GM21619 (cell line): ENCODE results near the gene FBP1.

Experiments used
- ATAC-seq: cut with Tn5 transposase; IDR thresholded peaks from one replicate; pipeline ENCODE4 v1.9.1; 2021; ENCODE audit not compliant: unreplicated experiment

Gene FBP1

GRCh38 chr9:94657021-94657725 is 17.9 kb upstream of the FBP1 start:
- ATAC-seq = no peak

- peak; percentile 97 for ATAC-seq
Measured at GRCh38 chr9:94656200-94656599, 16.9 kb upstream of the FBP1 start.

GRCh38 chr9:94655739-94656138 is 16.4 kb upstream of the FBP1 start:
- no peak for ATAC-seq

- no peak for ATAC-seq
Measured at GRCh38 chr9:94654165-94654894, 15.0 kb upstream of the FBP1 start.

DNA sequence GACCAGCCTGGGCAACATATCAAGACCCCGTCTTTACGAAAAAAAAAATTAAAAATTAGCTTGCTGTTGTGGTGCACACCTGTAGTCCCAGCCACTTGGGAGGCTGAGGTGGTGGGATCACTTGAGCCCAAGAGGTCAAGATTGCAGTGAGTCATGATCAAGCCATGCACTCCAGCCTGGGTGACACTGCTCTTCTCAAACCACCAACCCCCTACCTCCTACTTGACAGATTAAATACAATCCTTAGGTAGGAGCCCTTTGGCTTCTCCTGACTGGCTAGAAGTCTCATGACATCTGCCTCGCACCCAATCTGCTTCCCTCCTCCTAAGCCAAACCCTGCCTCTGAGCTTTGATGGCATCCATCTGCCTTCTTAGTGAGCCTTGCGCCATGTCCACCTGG is 11.6 kb upstream of the FBP1 start:
- ATAC-seq = no peak

- no peak for ATAC-seq
Measured at GRCh38 chr9:94649100-94649819, 9.9 kb upstream of the FBP1 start.

DNA sequence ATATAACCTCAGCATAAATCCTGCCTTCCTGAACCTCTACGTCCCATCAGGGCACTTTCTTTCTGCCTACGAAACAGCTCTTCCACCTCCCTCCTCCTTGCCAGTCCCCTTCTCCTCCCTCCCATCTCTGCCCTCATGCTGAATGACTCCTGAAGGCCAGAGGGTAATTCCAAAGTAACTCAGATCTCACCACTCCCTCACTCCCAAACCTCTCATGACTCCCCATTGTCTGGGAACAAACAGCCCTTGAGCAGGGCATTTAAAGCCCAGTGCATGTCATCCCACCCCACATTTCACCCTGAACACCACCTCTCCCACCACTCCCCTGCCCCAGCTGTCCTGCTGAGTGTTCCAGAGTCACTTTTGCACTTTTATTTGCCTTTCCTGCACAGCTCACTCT is 8.9 kb upstream of the FBP1 start:
- no peak for ATAC-seq

- no peak for ATAC-seq
Measured at GRCh38 chr9:94645901-94646300, 6.6 kb upstream of the FBP1 start.

DNA sequence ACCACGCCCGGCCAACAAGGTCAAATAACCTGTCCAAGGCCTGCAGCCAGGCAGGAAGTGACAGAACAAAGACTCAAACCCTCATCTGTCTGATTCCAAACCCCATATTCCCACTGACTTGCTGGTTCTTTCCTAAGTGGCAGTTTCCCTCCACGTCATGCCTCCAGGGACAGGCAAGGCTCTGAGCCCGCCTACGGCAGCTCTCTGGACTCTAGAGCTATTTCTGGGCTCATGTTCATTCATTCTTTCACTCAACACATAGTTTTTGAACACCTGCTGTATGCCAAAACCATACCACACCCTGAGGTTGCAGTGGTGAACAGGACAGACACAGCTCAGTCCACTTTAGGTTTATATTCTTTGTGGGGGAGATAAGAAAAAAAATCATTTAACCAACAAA is 5.2 kb upstream of the FBP1 start:
- ATAC-seq = no peak

- ATAC-seq = no peak
Measured at GRCh38 chr9:94643741-94644140, 4.4 kb upstream of the FBP1 start.

GRCh38 chr9:94643176-94643575 is 3.9 kb upstream of the FBP1 start:
- no peak for ATAC-seq

DNA sequence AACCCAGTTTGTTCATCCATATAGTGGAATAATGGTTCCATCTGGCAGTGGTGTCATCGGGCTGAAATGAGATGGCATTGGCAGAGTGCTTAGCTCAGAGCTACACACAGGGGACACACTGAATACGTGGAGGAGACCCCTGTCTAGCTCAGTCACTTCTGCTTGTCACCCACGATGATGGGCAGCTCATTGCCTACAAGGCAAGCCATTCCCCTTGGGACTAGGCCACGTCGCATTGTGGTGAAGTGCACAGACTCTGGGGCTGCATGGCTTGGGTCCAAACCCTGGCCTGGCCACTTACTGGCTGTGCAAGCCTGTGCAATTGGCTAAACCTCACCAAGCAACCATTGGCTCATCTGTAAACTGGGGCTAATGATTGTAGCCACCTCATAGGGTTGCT is 3.2 kb upstream of the FBP1 start:
- no peak for ATAC-seq

DNA sequence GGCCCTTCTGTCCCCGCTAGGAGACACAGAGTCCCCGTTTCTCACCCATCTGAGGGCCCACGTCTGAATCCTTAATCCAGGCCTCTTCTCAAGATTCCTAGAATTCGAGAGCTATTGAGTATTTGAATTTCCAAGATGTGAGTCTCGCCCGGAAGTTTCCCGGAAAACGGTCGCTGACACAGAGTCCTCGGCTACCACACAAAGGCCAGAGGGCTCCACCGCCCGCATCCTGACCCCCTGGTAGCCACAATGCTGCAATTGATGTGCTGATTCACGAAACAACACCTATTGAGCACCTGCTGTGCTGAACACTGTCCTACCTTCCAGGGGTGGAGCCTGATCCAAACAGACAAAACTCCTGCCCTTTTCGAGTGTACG is 670 bp upstream of the FBP1 start:
- ATAC-seq = no peak

DNA sequence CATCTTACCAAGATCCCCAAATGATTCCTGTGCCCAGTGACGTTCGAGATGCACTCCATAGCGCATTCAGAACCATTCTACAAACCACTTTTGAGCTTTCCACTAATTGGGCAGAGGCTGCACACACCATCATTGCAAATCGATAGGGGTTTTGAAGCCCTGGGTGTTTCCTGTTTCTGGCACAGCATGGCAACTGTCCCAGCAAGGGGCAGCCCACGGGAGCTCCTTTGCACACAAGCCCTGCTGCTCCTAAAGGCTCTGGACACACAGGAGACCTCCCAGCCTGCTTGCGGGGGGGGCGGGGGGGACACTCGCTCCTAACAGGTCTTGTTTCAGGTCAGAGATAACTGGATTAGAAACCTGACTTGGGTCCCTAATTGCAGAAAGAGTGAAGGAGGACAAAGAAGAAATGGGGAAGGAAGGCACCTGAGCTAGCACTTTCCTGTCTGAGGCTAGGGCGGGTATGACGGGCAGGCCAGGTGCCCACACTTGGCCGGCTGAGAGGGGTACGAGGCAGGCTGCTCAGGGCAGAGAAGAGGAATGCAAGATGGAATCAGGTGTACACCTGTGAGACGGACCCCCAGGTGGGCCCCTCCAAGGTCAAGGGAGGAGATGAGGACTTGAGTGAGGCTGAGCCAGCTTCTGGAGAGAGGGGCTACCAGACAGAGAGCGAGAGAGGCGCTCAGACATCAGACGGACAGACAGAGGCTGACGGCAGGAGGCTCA is 820 bp downstream of the FBP1 start:
- no peak for ATAC-seq

- ATAC-seq = no peak
Measured at GRCh38 chr9:94632737-94633136, 6.6 kb downstream of the FBP1 start.

- no peak for ATAC-seq
Measured at GRCh38 chr9:94631599-94631998, 7.7 kb downstream of the FBP1 start.

GRCh38 chr9:94630833-94631232 is 8.5 kb downstream of the FBP1 start:
- no peak for ATAC-seq

GRCh38 chr9:94630281-94630680 is 9.0 kb downstream of the FBP1 start:
- ATAC-seq = no peak

- no peak for ATAC-seq
Measured at GRCh38 chr9:94627287-94627686, 12.0 kb downstream of the FBP1 start.

- no peak for ATAC-seq
Measured at GRCh38 chr9:94625835-94626234, 13.5 kb downstream of the FBP1 start.

DNA sequence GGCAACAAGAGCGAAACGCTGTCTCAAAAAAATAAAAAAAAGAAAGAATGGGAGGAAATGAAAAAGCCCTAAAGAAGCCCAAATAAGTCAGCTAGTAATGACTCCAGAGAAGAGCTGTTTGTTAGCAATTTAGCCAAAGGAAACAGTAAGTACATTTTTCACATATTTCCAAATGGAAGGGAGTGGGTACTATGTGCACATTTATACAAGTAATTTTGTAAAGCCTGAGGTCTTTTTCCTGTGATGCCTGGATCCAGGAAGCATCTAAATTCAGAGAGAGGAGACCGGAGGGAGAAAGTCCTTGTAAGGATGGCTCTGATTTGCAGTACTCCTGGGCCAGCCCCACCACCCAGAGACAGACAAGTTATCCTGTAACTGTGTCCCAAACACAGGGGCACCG is 14.7 kb downstream of the FBP1 start:
- ATAC-seq = no peak

DNA sequence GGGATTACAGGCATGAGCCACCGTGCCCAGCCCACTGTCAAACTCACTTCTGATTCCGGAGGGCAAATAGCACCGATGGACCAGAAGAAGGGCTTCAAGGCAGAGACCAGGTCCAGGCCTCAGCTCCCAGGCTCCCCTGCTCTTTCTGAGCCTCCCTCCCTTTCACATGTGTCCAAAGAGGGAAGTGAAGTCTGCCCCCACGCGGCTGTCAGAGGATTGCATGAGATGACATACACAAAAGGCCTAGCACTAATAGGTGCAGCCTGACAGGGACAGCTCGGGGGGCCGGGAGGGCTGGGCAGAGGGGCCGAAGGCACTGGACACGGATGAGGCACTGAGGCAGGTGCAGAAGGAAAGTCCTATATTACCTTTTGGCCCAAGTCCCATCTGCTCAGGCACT is 16.1 kb downstream of the FBP1 start:
- ATAC-seq = no peak
